Activated T-helper 2 cell treated with anti-CD3 and anti-CD28 coated beads, Interferon-gamma antibody, Interleukin-2, Interleukin-4, amounts not matched to agents 10 μg/mL and 5 μg/mL and 100 μg/mL, durations not matched to agents 14 hours and 24 hours and 36 hours (primary cell): ENCODE measurements around the gene GDF2. TPM values are rescaled to one million over a fixed set of nuclear protein-coding genes. Genes with fewer than 3 reads are reported as not detected.

ENCODE experiments used
- DNase-seq: peaks from one replicate; pipeline ENCODE4 v3.0.0; 2021; ENCODE audit warnings: low spot score
- H3K27ac Mint-ChIP-seq: one replicate; pipeline ENCODE4 v1.8.0; 2021; ENCODE audit warnings: mixed read lengths
- H3K27me3 Mint-ChIP-seq: one replicate; pipeline ENCODE4 v1.8.0; 2021; ENCODE audit warnings: low read depth, mixed read lengths
- H3K36me3 Mint-ChIP-seq: one replicate; pipeline ENCODE4 v1.8.0; 2021; ENCODE audit warnings: low read depth, mixed read lengths
- H3K4me1 Mint-ChIP-seq: one replicate; pipeline ENCODE4 v1.8.0; 2021; ENCODE audit warnings: low read depth, mixed read lengths
- H3K4me3 Mint-ChIP-seq: one replicate; pipeline ENCODE4 v1.8.0; 2021; ENCODE audit warnings: low read depth, mild to moderate bottlenecking, moderate library complexity, mixed read lengths
- H3K9me3 Mint-ChIP-seq: one replicate; pipeline ENCODE4 v1.8.0; 2021; ENCODE audit warnings: mixed read lengths
- intact Hi-C: fragments of 100-400 bp; cut with micrococcal nuclease; formaldehyde crosslinking; loops from one replicate; pipeline ENCODE4 v1.15.1; 2023
- total RNA-seq: library from RNA; stranded (reverse); gene quantifications from 2 replicates; pipeline ENCODE4 v1.2.3, GENCODE V29; 2022

Gene GDF2
- total RNA-seq, 1 donor from 2014 or later: not detected

DNA sequence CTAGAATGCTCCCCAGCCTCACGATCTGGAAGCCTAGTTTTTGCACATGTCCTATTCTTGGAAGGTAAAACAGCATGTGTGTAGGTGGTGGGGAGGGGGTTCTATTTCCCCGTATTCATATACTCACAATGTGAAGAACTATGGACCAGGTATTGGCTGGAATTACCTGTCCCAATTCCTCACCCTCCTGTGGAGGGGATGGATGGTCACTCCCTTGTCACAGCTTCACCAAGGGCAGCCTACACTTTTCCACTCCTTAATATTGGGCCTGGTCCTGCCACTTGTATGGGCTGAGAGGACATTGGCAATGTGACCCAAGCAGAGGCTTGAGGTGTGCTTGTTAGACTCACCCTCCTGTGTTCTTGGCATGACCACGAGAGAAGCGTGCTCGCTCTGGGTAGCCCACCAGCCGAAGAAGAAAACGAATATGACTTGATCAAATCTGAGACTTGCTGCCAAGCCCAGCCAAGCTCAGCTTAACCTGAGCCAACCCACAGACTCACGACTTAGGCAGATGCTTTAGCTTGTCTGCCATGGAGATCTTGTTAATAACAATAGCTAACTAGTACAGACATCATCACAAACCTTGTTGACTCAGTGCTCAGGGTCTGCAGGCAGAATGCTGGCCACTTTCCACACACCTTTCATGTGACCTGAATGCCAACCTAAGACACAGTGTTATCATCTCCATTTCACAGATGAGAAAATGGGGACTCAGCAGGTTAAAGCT, 44.6 kb downstream of the GDF2 start:
- no peak overlapping the region for H3K4me3 Mint-ChIP-seq
- no peak for DNase-seq
- H3K9me3 Mint-ChIP-seq: no peaks in the 10 kb centered on the region
- no peaks in the 10 kb centered on the region for H3K27me3 Mint-ChIP-seq
- no peaks in the 10 kb centered on the region for H3K4me1 Mint-ChIP-seq
- intact Hi-C loops: no loop called here
- no peak overlapping the region for H3K27ac Mint-ChIP-seq
- no peaks in the 10 kb centered on the region for H3K36me3 Mint-ChIP-seq

DNA sequence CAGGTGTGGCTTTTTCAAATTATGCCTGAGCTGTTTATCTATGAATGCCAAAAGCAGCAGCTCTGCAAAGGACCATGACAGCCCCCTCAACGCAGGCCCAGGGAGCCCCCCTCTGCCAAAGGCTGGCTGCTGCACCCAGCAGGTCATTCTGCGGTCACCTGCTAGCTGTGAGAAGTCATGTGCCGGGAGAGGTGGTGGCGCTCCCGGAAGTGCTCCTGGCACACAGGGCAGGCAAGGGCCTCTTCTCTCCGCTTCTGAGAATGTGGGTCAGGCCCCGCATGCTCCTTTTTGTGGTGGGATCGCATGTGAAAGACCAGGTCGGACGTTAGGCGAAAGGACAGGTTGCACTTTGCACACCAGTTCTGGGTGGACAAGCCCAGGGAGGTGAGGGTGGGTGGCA, 45.4 kb downstream of the GDF2 start:
- H3K4me3 Mint-ChIP-seq: no peak overlapping the region
- H3K4me1 Mint-ChIP-seq: peaks cover 4% of the 10 kb centered on the region
- no peaks in the 10 kb centered on the region for H3K27me3 Mint-ChIP-seq
- no peaks in the 10 kb centered on the region for H3K36me3 Mint-ChIP-seq
- H3K27ac Mint-ChIP-seq: no peak overlapping the region
- DNase-seq: no peak
- intact Hi-C loops: no loop called here
- H3K9me3 Mint-ChIP-seq: no peaks in the 10 kb centered on the region

DNA sequence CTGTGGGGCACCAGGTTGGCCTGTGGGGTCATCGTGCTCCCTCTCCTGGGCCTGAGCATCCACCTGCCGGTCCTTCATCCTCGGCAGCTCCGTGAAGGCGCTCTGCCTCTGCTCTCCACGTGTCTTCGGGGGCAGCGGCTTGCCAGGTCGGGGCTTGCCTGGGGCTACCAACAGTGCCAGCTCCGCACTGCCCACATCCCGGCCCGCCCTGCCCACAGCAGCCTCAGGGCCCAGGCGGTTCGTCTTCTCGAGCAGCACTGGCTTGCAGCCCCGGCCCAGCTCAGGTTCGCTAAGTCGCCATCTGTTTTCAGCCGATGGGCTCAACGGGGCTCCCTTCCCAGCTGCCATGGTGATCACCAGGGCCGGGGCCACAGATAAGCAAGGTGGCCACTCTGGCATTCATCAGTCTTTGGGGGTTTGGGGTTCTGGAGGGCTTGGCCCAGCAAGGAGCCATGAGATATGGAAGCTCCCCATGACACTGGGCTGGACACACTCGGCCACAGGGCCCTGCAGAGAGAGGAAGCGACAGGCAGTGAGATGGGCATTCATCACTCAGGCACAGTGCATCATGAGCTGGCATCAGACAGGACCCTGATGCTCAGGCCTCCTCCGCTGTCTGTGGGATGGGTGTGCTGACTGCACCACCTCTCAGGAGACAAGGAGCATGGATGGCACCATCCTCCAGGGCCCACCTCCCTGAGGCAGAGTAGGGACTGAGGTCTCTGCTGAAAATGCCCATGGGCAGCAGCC, 46.4 kb downstream of the GDF2 start:
- Mint-ChIP-seq H3K36me3 (no peaks in the 10 kb centered on the region), H3K4me1 (peaks cover 10% of the 10 kb centered on the region), H3K4me3 (no peak overlapping the region), H3K9me3 (no peaks in the 10 kb centered on the region), H3K27me3 (no peaks in the 10 kb centered on the region), H3K27ac (no peak overlapping the region)
- intact Hi-C loops: no loop called here
- DNase-seq: no peak

DNA sequence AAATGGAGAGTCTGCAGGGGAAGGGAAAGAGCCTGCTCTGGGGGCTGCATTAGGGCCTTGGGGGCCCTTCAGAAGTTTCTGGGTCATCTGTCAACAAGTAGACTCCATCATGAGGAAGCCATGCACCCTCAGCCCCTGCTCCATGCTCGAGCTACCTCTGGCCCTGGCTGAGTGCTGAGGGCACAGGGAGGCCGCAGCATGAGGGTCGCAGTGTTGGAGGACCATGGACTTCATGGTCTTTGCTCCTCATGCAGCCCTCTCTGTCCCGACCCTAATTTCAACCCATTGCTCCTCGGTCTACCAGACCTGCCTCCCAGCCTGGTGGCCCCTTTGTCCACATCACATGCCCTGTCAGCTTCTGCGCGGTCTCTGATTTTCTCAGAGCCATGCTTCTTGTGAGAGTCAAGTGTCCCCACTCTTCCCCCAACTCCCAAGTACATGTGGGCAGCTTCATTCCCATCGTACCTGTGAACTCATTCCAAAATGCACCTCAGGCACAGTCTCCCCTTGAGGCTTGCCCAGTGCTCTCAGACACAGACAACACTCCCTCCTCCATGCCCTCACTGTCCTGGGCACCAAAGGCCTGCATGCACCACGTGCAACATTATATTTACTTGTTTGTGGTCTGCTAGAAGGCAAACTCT, 47.1 kb downstream of the GDF2 start:
- Mint-ChIP-seq H3K4me3 (no peak overlapping the region), H3K36me3 (no peaks in the 10 kb centered on the region), H3K27ac (no peak overlapping the region), H3K4me1 (peaks cover 10% of the 10 kb centered on the region), H3K9me3 (no peaks in the 10 kb centered on the region), H3K27me3 (no peaks in the 10 kb centered on the region)
- intact Hi-C loops: no loop called here
- no peak for DNase-seq

DNA sequence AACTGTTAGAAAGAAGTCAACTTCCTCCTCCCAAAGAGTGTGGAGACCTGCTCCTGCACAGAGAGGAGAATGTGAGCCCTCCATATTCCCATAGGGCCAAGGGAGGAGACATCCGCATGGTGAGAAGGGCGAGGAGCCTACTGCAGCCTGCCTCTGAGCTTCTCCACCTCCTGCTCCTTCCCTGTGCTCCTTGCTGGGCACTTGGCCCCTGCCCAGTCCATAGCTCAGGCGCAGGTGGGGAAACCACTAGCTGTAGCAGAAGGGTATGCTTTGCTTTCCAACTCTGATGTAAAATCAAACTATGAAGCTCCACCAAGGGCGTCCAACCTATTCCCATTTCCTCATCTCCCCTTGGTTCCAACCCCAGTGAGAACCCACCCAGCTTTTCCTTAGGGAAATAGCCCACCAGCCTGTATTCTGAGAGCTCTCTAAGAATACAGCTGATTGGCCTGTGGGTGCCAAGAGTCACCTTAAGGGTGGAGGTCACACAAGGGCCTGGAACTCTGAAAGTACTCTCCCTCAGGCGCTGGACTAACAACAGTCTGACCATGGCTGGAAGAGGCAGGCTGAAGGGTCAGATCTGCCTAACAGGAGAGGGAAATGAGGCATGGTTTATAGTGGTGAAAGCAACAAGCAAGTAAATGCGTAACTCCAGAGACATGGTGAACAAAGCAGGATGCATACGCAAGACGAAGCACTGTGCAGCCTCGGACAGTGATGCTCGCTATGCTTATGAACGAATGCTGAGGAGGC, 47.9 kb downstream of the GDF2 start:
- Mint-ChIP-seq H3K36me3 (no peaks in the 10 kb centered on the region), H3K4me3 (no peak overlapping the region), H3K4me1 (peaks cover 10% of the 10 kb centered on the region), H3K27me3 (no peaks in the 10 kb centered on the region), H3K27ac (no peak overlapping the region), H3K9me3 (no peaks in the 10 kb centered on the region)
- no peak for DNase-seq
- intact Hi-C loops: no loop called here

DNA sequence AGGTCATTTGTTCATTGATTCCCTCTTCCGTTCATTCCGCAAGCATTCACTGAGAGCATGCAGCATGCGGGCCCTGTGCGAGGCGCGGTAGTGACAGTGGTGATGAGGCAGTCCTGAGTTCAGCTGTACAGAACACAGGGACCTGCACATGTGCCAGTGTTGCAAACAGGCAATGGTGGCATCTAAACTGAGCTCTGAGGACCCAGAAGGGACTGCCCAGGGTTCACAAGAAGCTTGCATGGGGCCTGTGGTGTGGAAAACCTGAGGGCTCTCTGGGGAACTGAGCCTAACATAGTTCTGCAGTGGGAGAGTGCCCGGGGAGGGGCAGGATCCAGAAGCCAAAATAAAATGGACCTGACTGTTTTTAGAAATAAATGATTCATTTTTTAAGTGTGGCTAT, 48.6 kb downstream of the GDF2 start:
- Mint-ChIP-seq H3K27me3 (peaks cover 4% of the 10 kb centered on the region), H3K4me1 (peaks cover 10% of the 10 kb centered on the region), H3K4me3 (no peak overlapping the region), H3K9me3 (no peaks in the 10 kb centered on the region), H3K36me3 (no peaks in the 10 kb centered on the region), H3K27ac (no peak overlapping the region)
- intact Hi-C loops: no loop called here
- no peak for DNase-seq

DNA sequence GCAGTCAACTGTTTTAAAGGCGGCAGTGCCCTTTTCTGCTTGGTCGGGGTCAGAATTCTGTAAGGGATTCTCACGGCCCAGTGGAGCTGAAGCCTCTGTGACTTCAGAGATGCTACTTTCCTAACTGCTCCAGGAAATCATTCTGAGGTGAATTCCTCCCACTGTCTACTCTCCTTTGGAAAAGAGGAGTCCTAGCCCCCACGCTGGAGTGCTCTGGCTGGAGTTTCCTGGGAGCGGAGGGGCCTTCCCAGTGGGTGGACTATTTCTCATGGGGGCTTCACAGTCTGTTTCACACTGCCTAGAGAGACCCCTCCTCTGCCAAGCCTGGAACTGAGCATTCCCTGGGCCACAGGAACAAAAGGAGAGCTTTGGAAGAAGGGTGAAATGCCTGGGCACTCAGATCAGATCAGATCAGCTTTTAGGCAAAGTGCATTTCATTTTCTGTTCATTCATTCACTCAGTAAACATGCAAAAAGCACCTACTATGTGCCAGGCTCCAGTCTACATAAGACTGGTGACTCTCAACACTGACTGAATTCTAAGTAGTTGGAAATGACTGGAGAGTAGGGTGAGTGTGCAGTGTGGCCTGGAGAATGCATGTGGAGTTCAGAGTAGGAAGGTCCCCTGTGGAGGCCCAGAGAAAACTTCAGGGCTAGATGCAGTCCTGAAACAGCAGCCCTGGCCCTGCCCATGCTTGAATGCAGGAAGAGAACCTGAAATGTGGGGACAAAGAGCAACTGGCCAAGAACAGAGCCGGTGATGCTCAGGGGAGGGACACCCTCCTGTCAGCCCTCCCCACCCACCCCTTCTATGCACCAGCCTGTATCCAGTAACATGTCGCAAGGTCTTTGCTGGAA, 49.6 kb downstream of the GDF2 start:
- H3K4me3 Mint-ChIP-seq: no peak overlapping the region
- H3K27me3 Mint-ChIP-seq: peaks cover 10% of the 10 kb centered on the region
- intact Hi-C loops: no loop called here
- no peaks in the 10 kb centered on the region for H3K9me3 Mint-ChIP-seq
- no peak overlapping the region for H3K27ac Mint-ChIP-seq
- DNase-seq: no peak
- H3K4me1 Mint-ChIP-seq: peaks cover 10% of the 10 kb centered on the region
- no peaks in the 10 kb centered on the region for H3K36me3 Mint-ChIP-seq

DNA sequence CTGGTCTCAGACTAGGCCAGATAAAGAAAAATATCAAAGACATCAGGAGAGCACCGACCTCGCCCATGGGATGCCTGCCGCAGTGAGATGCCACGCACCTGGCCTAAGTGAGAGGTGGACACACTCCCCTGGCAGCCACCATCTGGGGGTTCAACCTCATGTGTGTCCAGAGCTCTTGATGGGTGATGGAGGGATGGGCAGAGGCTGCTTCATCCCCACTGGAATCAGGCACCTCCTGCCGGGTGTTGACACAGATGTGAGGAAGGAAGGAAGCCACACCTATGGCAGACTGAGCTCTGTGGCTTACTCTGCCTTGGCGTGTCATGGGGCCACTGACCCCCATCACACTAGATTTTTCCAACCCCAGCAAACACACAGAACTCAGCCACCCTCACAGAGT, 50.5 kb downstream of the GDF2 start:
- Mint-ChIP-seq H3K4me3 (no peak overlapping the region), H3K27ac (no peak overlapping the region), H3K27me3 (peaks cover 19% of the 10 kb centered on the region), H3K4me1 (peaks cover 17% of the 10 kb centered on the region), H3K36me3 (no peaks in the 10 kb centered on the region), H3K9me3 (no peaks in the 10 kb centered on the region)
- intact Hi-C loops: no loop called here
- DNase-seq: no peak

DNA sequence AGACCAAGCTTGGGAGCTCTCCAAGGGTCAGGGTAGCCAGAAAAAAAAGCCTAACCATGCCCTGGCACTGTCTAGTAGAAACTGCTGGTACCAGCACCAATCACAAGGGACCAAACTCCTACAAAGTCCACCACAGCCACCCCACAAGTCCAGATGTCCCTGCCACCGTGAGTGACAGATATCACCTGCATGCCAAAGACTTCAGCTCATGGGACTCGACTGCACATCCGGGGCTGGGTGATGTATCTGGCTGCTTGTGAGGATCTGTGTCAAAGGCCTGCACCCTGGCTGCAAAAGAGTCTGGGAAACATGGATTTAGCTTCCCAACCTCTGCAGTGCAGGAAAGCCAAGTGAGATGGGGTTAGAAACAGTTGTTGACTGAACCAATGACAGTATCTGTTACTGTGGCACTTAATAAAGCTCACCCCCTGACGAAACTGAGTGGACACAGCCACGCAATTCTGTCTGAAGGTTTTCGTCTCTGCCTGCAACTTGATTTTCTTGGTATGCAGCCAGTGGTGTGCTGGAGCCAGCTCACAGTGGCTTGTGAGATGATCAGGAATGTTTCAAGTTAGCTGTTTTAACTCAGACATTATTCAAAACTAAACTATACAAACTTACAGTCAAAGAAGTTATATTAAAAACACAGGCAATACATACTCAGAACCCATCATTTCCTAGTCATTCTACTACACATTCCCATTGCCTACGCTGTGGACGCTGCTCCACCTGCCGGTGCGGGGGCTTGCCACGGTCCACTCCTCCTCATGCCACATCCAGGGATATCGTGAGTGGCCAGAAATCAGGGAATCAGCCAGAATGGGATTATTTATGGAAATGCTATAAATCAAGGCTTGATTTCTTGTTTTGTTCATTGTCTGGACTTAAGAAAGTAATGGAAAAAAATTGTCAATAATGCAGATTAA, 52.6 kb downstream of the GDF2 start:
- H3K4me3 Mint-ChIP-seq: no peak overlapping the region
- H3K27me3 Mint-ChIP-seq: peaks cover 22% of the 10 kb centered on the region
- no peaks in the 10 kb centered on the region for H3K9me3 Mint-ChIP-seq
- DNase-seq: no peak
- no peak overlapping the region for H3K27ac Mint-ChIP-seq
- H3K36me3 Mint-ChIP-seq: no peaks in the 10 kb centered on the region
- intact Hi-C loops: no loop called here
- H3K4me1 Mint-ChIP-seq: peaks cover 17% of the 10 kb centered on the region

DNA sequence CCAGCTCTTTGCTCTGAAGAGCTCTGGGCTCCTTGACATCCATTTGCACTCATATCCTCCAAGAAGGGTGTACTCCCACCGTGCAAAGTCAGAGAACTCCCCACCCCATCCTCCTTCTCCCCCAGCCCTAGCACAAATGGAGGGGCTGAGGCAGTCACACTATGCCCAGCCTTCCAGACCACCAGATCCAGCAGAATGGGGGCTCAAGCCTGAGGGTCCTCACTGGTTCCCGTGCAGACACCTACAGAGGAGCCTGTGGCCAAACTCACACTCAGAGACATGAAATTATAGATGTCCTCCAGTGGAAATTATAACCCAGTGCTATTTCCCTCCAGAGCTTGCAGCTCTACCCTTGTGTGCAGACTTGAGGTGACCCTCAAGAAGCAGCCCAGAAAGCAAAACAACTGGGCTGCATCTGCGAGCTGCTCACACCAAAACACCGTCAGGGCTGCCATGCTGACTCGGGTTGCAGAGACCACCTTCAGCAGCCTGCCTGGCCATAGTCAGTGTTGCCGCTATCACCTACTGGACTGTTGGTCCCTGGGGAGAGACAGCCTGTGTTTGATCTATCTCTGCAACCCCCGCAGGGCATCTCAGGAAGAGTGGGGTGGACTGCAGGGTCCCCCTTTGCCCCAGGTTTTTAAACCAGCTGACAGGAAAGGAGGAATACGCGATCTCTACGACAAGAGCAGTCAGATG, 54.4 kb downstream of the GDF2 start:
- DNase-seq: no peak
- peaks cover 33% of the 10 kb centered on the region for H3K27me3 Mint-ChIP-seq
- H3K36me3 Mint-ChIP-seq: no peaks in the 10 kb centered on the region
- intact Hi-C loops: no loop called here
- H3K9me3 Mint-ChIP-seq: no peaks in the 10 kb centered on the region
- no peak overlapping the region for H3K4me3 Mint-ChIP-seq
- peaks cover 21% of the 10 kb centered on the region for H3K4me1 Mint-ChIP-seq
- no peak overlapping the region for H3K27ac Mint-ChIP-seq
